Fibroblast of lung (primary cell): ENCODE results near the gene ZDHHC14. TPM values are rescaled to one million over a fixed set of nuclear protein-coding genes. Genes with fewer than 3 reads are reported as not detected.
A peak's percentile ranks its signal among the peaks of the same experiment; 100 is the strongest.

Experiments used
- DNase-seq, 2 donors: peaks; one replicate each; pipeline versions ENCODE4 v3.0.0 to v3.0.0-alpha.2; 2010; ENCODE audit warnings: low read depth in 2 of 2
- H2AFZ ChIP-seq: 2 replicates; pipeline ENCODE4 v1.5.1; 2012; ENCODE audit warnings: low read length, control low read depth, inconsistent platforms
- H3K27ac ChIP-seq: 2 replicates; pipeline ENCODE4 v1.5.1; 2011; ENCODE audit warnings: low read length, control low read depth; ENCODE audit not compliant: insufficient read depth
- H3K27me3 ChIP-seq: 2 replicates; pipeline ENCODE4 v1.5.1; 2011; ENCODE audit warnings: mild to moderate bottlenecking, low read length; ENCODE audit not compliant: control insufficient read depth, insufficient read depth
- H3K36me3 ChIP-seq: 2 replicates; pipeline ENCODE4 v1.5.1; 2011; ENCODE audit warnings: low read length; ENCODE audit not compliant: control insufficient read depth, insufficient read depth
- H3K4me1 ChIP-seq: 2 replicates; pipeline ENCODE4 v1.5.1; 2011; ENCODE audit warnings: low read length; ENCODE audit not compliant: control insufficient read depth, insufficient read depth; ENCODE audit errors: extremely low read depth
- H3K4me2 ChIP-seq: 2 replicates; pipeline ENCODE4 v1.5.1; 2011; ENCODE audit warnings: low read length, control low read depth; ENCODE audit not compliant: insufficient read depth; ENCODE audit errors: extremely low read depth
- H3K4me3 ChIP-seq, 4 experiments: fragments of 200-600 bp in 1 of 4; sonication (generic) in 1 of 4; replicated peaks in 1 of 4; 2 replicates each; pipeline ENCODE4 v1.5.1; 2011 to 2016; ENCODE audit warnings: low read length in 4 of 4, low read depth in 3 of 4, mild to moderate bottlenecking in 3 of 4, control low read depth in 2 of 4, inconsistent platforms in 1 of 4, mixed read lengths in 1 of 4; ENCODE audit not compliant: insufficient read depth in 1 of 4; ENCODE audit errors: control extremely low read depth in 1 of 4
- H3K79me2 ChIP-seq: 2 replicates; pipeline ENCODE4 v1.5.1; 2012; ENCODE audit warnings: mild to moderate bottlenecking, low read length, inconsistent platforms; ENCODE audit not compliant: control insufficient read depth, insufficient read depth
- H3K9ac ChIP-seq: 2 replicates; pipeline ENCODE4 v1.5.1; 2011; ENCODE audit warnings: mild to moderate bottlenecking, low read length, control low read depth; ENCODE audit not compliant: insufficient read depth
- H3K9me3 ChIP-seq: 2 replicates; pipeline ENCODE4 v1.5.1; 2012; ENCODE audit warnings: low read depth, low read length; ENCODE audit not compliant: control insufficient read depth, insufficient read depth
- H4K20me1 ChIP-seq: 2 replicates; pipeline ENCODE4 v1.5.1; 2011; ENCODE audit warnings: low read length; ENCODE audit not compliant: control insufficient read depth, insufficient read depth; ENCODE audit errors: extremely low read depth
- CTCF ChIP-seq, 2 donors: IDR thresholded peaks in 1 of 2; conservative IDR thresholded peaks in 1 of 2; 1 replicate in 1 of 2; 2 replicates in 1 of 2; pipeline ENCODE4 v1.5.1; 2011 to 2012; ENCODE audit warnings: low read length in 2 of 2, control low read depth in 1 of 2, inconsistent platforms in 1 of 2, low read depth in 1 of 2, mild to moderate bottlenecking in 1 of 2
- EZH2 ChIP-seq: IDR thresholded peaks from 2 replicates; pipeline ENCODE4 v1.5.1; 2012; ENCODE audit warnings: low read length, control low read depth, mild to moderate bottlenecking; ENCODE audit errors: missing control alignments
- polyA plus RNA-seq, 2 donors: library from polyadenylated mRNA; depleted of rRNA in 1 of 2; stranded (reverse) in 1 of 2; unstranded in 1 of 2; fragments of >200 nt; gene quantifications; 2 replicates each; pipeline ENCODE4 v1.2.1, GENCODE V29; 2011 to 2012; ENCODE audit warnings: missing spikeins in 1 of 2
- total RNA-seq: library from RNA; depleted of rRNA; stranded (reverse); fragments of >200 nt; gene quantifications from 2 replicates; pipeline ENCODE4 v1.2.1, GENCODE V29; 2014

The ZDHHC14 gene
- total and polyA plus RNA-seq, 2 donors (not counting 1 experiment from before 2014, with no cell fraction given): 1.7 to 3.5 TPM

GRCh38 chr6:157603971-157604370, 223.0 kb downstream of the ZDHHC14 start:
- no peak overlapping the region for H3K4me3 ChIP-seq

GRCh38 chr6:157604816-157605215, 223.8 kb downstream of the ZDHHC14 start:
- Histone ChIP-seq H3K4me2 (no peak overlapping the region), H3K27ac (no peak overlapping the region), H3K4me1 (no peaks in the 10 kb centered on the region), H4K20me1 (no peaks in the 10 kb centered on the region), H3K79me2 (no peaks in the 10 kb centered on the region), H3K4me3 (no peak overlapping the region), H3K9me3 (no peaks in the 10 kb centered on the region), H2AFZ (no peak overlapping the region), H3K9ac (no peak overlapping the region), H3K27me3 (no peaks in the 10 kb centered on the region), H3K36me3 (no peaks in the 10 kb centered on the region)
- DNase-seq: peak in 1 of 2 donors; percentile 45
- TF ChIP-seq EZH2 (no peak), CTCF (conservative IDR thresholded peaks at IDR 0.05 in 1 of 2, IDR thresholded peaks at IDR 0.05 in 1 of 2; ENCODE audit: low read depth in 1 of 2, low read length in 2 of 2) (no peak)

More at GRCh38 chr6:157603971-157604370, 223.0 kb downstream of the ZDHHC14 start:
- no peaks in the 10 kb centered on the region for H3K4me1 ChIP-seq
- no peak for DNase-seq
- H3K4me2 ChIP-seq: no peak overlapping the region
- H3K9ac ChIP-seq: no peak overlapping the region
- H2AFZ ChIP-seq: no peak overlapping the region
- no peaks in the 10 kb centered on the region for H3K79me2 ChIP-seq
- no peak for TF ChIP-seq CTCF (conservative IDR thresholded peaks at IDR 0.05 in 1 of 2, IDR thresholded peaks at IDR 0.05 in 1 of 2; ENCODE audit: low read depth in 1 of 2, low read length in 2 of 2)
- TF ChIP-seq EZH2: no peak
- H4K20me1 ChIP-seq: no peaks in the 10 kb centered on the region
- H3K9me3 ChIP-seq: no peaks in the 10 kb centered on the region
- no peaks in the 10 kb centered on the region for H3K27me3 ChIP-seq
- H3K36me3 ChIP-seq: no peaks in the 10 kb centered on the region
- no peak overlapping the region for H3K27ac ChIP-seq

- no peak overlapping the region for H3K27ac ChIP-seq
- no peaks in the 10 kb centered on the region for H3K9me3 ChIP-seq
- no peaks in the 10 kb centered on the region for H3K27me3 ChIP-seq
- DNase-seq: no peak
- H3K4me2 ChIP-seq: no peak overlapping the region
- H2AFZ ChIP-seq: no peak overlapping the region
- no peak for TF ChIP-seq EZH2
- no peak for TF ChIP-seq CTCF (conservative IDR thresholded peaks at IDR 0.05 in 1 of 2, IDR thresholded peaks at IDR 0.05 in 1 of 2; ENCODE audit: low read depth in 1 of 2, low read length in 2 of 2)
- H3K4me3 ChIP-seq: no peak overlapping the region
- no peaks in the 10 kb centered on the region for H4K20me1 ChIP-seq
- H3K4me1 ChIP-seq: no peaks in the 10 kb centered on the region
- no peaks in the 10 kb centered on the region for H3K36me3 ChIP-seq
- H3K9ac ChIP-seq: no peak overlapping the region
- no peaks in the 10 kb centered on the region for H3K79me2 ChIP-seq
Measured at GRCh38 chr6:157605484-157605883, 224.5 kb downstream of the ZDHHC14 start.
